Measurements from ENCODE around the gene ZNF408.

DNA sequence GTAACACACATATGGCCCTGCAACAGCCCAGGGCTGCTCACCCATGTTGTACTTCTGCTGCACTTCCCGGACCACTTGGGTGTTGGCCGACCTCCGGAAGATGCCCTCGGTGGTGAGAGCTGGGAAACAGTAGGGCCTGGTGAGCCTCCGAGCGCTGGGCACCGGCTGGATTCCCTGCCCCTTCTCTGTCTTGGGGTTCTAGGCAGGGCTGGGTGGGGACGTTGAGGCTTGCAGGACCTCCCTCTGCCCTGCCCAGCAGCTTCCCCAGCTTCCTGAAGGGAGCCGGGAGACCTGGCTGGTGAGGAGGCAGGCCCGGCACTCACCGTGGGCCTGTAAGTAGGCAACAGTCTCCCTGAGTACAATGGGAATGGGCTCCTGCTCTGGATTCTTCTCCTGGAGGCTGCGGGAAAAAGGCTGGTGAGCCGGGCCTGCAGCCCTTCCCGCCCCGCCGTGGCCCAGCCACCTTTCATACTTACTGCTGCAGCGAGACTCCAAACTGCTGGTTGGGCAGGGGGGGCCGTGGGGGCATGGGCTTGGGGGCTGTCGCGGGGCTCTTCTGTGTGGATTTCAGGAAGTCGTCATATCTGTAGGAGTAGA lies 20.6 kb upstream of the ZNF408 start:
- TF ChIP-seq, protein P1, sequence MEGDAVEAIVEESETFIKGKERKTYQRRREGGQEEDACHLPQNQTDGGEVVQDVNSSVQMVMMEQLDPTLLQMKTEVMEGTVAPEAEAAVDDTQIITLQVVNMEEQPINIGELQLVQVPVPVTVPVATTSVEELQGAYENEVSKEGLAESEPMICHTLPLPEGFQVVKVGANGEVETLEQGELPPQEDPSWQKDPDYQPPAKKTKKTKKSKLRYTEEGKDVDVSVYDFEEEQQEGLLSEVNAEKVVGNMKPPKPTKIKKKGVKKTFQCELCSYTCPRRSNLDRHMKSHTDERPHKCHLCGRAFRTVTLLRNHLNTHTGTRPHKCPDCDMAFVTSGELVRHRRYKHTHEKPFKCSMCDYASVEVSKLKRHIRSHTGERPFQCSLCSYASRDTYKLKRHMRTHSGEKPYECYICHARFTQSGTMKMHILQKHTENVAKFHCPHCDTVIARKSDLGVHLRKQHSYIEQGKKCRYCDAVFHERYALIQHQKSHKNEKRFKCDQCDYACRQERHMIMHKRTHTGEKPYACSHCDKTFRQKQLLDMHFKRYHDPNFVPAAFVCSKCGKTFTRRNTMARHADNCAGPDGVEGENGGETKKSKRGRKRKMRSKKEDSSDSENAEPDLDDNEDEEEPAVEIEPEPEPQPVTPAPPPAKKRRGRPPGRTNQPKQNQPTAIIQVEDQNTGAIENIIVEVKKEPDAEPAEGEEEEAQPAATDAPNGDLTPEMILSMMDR (IDR thresholded peaks at IDR 0.05) = no peak
- TF ChIP-seq POLR2AphosphoS5 (IDR thresholded peaks at IDR 0.05; ENCODE audit: low read depth, low read length) (no peak), TCF7L2 (IDR thresholded peaks at IDR 0.05; ENCODE audit: low read depth, low read length) (no peak)
- TF ChIP-seq, protein P2, sequence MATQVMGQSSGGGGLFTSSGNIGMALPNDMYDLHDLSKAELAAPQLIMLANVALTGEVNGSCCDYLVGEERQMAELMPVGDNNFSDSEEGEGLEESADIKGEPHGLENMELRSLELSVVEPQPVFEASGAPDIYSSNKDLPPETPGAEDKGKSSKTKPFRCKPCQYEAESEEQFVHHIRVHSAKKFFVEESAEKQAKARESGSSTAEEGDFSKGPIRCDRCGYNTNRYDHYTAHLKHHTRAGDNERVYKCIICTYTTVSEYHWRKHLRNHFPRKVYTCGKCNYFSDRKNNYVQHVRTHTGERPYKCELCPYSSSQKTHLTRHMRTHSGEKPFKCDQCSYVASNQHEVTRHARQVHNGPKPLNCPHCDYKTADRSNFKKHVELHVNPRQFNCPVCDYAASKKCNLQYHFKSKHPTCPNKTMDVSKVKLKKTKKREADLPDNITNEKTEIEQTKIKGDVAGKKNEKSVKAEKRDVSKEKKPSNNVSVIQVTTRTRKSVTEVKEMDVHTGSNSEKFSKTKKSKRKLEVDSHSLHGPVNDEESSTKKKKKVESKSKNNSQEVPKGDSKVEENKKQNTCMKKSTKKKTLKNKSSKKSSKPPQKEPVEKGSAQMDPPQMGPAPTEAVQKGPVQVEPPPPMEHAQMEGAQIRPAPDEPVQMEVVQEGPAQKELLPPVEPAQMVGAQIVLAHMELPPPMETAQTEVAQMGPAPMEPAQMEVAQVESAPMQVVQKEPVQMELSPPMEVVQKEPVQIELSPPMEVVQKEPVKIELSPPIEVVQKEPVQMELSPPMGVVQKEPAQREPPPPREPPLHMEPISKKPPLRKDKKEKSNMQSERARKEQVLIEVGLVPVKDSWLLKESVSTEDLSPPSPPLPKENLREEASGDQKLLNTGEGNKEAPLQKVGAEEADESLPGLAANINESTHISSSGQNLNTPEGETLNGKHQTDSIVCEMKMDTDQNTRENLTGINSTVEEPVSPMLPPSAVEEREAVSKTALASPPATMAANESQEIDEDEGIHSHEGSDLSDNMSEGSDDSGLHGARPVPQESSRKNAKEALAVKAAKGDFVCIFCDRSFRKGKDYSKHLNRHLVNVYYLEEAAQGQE (IDR thresholded peaks at IDR 0.05; ENCODE audit: insufficient read depth in 1 of 2, low read depth in 2 of 2, low read length in 1 of 2) = no peak

All from Panc1 (cell line).